H1 (cell line): ENCODE data around the gene TMEM92. TPM values are rescaled to one million over a fixed set of nuclear protein-coding genes. Genes with fewer than 3 reads are reported as not detected.

Source experiments
- BRCA1 ChIP-seq: IDR thresholded peaks from 2 replicates; pipeline ENCODE4 v1.6.1; 2012; ENCODE audit warnings: low read depth, low read length, improper control_type of control experiment
- E2F6 ChIP-seq: IDR thresholded peaks from 2 replicates; pipeline ENCODE4 v1.6.1; 2012; ENCODE audit warnings: inconsistent platforms
- EP300 ChIP-seq, 2 experiments: IDR thresholded peaks; 1 replicate in 1 of 2; 2 replicates in 1 of 2; pipeline ENCODE4 v1.6.1; 2011 to 2012; ENCODE audit warnings: low read depth in 2 of 2, low read length in 2 of 2, mild to moderate bottlenecking in 2 of 2, borderline replicate concordance in 1 of 2, inconsistent platforms in 1 of 2, moderate library complexity in 1 of 2
- EZH2 ChIP-seq: fragments of 200-600 bp; sonication (generic); IDR thresholded peaks from 2 replicates; pipeline ENCODE4 v1.7.1; 2012; ENCODE audit warnings: low read depth, mild to moderate bottlenecking, moderate library complexity, low read length, inconsistent platforms; ENCODE audit not compliant: severe bottlenecking
- GABPA ChIP-seq: IDR thresholded peaks from 2 replicates; pipeline ENCODE4 v1.6.1; 2011; ENCODE audit warnings: mild to moderate bottlenecking, low read length, moderate library complexity, borderline replicate concordance; ENCODE audit not compliant: insufficient read depth
- JUN ChIP-seq: IDR thresholded peaks from 2 replicates; pipeline ENCODE4 v1.6.1; 2011; ENCODE audit warnings: low read depth, mild to moderate bottlenecking, improper control_type of control experiment, low read length
- POU5F1 ChIP-seq: IDR thresholded peaks from 2 replicates; pipeline ENCODE4 v1.6.1; 2011; ENCODE audit warnings: low read depth, mild to moderate bottlenecking, low read length, moderate library complexity
- SP1 ChIP-seq: IDR thresholded peaks from 2 replicates; pipeline ENCODE4 v1.6.1; 2011; ENCODE audit warnings: low read depth, low read length
- SP2 ChIP-seq: IDR thresholded peaks from 2 replicates; pipeline ENCODE4 v1.6.1; 2012; ENCODE audit warnings: mild to moderate bottlenecking, low read length, inconsistent platforms
- TEAD4 ChIP-seq: IDR thresholded peaks from 2 replicates; pipeline ENCODE4 v1.6.1; 2012; ENCODE audit warnings: low read depth, low read length, inconsistent platforms, mixed read lengths
- polyA plus RNA-seq, 7 experiments: library from polyadenylated mRNA; depleted of rRNA in 3 of 7; stranded (reverse) in 5 of 7; unstranded in 2 of 7; fragments of >200 nt in 5 of 7; fragments of 200-250 nt in 2 of 7; gene quantifications; 1 replicate in 5 of 7; 2 replicates in 1 of 7; 4 replicates in 1 of 7; pipeline versions ENCODE4 v1.2.1 to v1.2.3, GENCODE V29; 2011 to 2013; ENCODE audit warnings: missing spikeins in 2 of 7, mixed read lengths in 2 of 7
- total RNA-seq: library from RNA; stranded (reverse); fragmentation: NEBNext Ultra II Directional; extraction: Animal tissue kit (Norgen Biotek cat#: 25700); gene quantifications from 2 replicates; pipeline ENCODE4 v1.2.1, GENCODE V29; 2021

The TMEM92 gene
- total and polyA plus RNA-seq, 2 of the 8 experiments (the other 6 are each of a cell fraction or from before 2014, with no cell fraction given) = 11.9 to 24.8 TPM

GRCh38 chr17:50295021-50295420 is 20.8 kb downstream of the TMEM92 start (continued):
- TF ChIP-seq E2F6 (no peak), BRCA1 (no peak), EZH2 (no peak), JUN (no peak), EP300 (IDR thresholded peaks at IDR 0.05; ENCODE audit: borderline replicate concordance in 1 of 2, low read depth in 2 of 2, low read length in 2 of 2) (no peak), SP2 (no peak), GABPA (no peak), TEAD4 (no peak), POU5F1 (no peak), SP1 (no peak)
